Upper lobe of left lung (tissue), 4 donors: ENCODE data around the gene CNOT4.

Source experiments
- POLR2AphosphoS5 ChIP-seq, 2 donors: sonication (generic); formaldehyde crosslinking; IDR thresholded peaks; one replicate each; pipeline ENCODE4 v1.5.1; 2017; ENCODE audit warnings: antibody characterized with exemption in 2 of 2
- TF ChIP-seq, protein P1 (sequence below), 6 experiments: fragments of 450-650 bp in 4 of 6; fragments of 200-600 bp in 2 of 6; sonication (generic) in 2 of 6; IDR thresholded peaks; one replicate each; pipeline ENCODE4 v1.5.1; 2016 to 2019; ENCODE audit warnings: antibody characterized with exemption in 6 of 6

GRCh38 chr7:135334830-135335543 is 174.9 kb downstream of the CNOT4 start:
- TF ChIP-seq, protein P1, sequence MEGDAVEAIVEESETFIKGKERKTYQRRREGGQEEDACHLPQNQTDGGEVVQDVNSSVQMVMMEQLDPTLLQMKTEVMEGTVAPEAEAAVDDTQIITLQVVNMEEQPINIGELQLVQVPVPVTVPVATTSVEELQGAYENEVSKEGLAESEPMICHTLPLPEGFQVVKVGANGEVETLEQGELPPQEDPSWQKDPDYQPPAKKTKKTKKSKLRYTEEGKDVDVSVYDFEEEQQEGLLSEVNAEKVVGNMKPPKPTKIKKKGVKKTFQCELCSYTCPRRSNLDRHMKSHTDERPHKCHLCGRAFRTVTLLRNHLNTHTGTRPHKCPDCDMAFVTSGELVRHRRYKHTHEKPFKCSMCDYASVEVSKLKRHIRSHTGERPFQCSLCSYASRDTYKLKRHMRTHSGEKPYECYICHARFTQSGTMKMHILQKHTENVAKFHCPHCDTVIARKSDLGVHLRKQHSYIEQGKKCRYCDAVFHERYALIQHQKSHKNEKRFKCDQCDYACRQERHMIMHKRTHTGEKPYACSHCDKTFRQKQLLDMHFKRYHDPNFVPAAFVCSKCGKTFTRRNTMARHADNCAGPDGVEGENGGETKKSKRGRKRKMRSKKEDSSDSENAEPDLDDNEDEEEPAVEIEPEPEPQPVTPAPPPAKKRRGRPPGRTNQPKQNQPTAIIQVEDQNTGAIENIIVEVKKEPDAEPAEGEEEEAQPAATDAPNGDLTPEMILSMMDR (IDR thresholded peaks at IDR 0.05) = no peak
- TF ChIP-seq POLR2AphosphoS5 (IDR thresholded peaks at IDR 0.05) = no peak
